IMR-90 (cell line): Measurements from ENCODE around the gene FBXL7. TPM values are rescaled to one million over a fixed set of nuclear protein-coding genes. Genes with fewer than 3 reads are reported as not detected.

Source experiments
- ATAC-seq: fragments of 200-7000 bp; cut with Tn5 transposase; 2 replicates; pipeline ENCODE4 v1.9.1; 2020; ENCODE audit warnings: low read depth, mild to moderate bottlenecking, moderate library complexity
- BruUV-seq: library from RNA; stranded (reverse); fragments of 400-500 nt; replicated peaks from 2 replicates; lab custom pipeline; 2021; lab: Mats Ljungman, UMichigan
- CTCF ChIA-PET: fragments of 300-600 bp; formaldehyde crosslinking; extraction: SDS; loops from one replicate; lab custom pipeline; 2021; ENCODE audit warnings: antibody characterized with exemption; lab: Yijun Ruan, JAX
- POLR2A ChIA-PET: fragments of 300-600 bp; sonication (Branson Sonifier 250); formaldehyde crosslinking; loops from one replicate; lab custom pipeline; 2022; ENCODE audit warnings: antibody characterized with exemption; ENCODE audit not compliant: unreplicated experiment; lab: Charles Lee
- DNase-seq: peaks from one replicate; pipeline ENCODE4 v3.0.0; 2013
- H2AFZ ChIP-seq: replicated peaks from 2 replicates; pipeline ENCODE3; 2013; ENCODE audit warnings: low read length, mild to moderate bottlenecking; ENCODE audit not compliant: poor library complexity
- H2AK5ac ChIP-seq: 2 replicates; pipeline ENCODE4 v1.6.1; 2013; ENCODE audit warnings: low read depth, low read length, inconsistent platforms
- H2AK9ac ChIP-seq: replicated peaks from 2 replicates; pipeline ENCODE3; 2013; ENCODE audit warnings: mild to moderate bottlenecking, low read depth, low read length, moderate library complexity; ENCODE audit not compliant: poor library complexity
- H2BK120ac ChIP-seq: 2 replicates; pipeline ENCODE4 v1.6.1; 2013; ENCODE audit warnings: low read depth, low read length, inconsistent platforms
- H2BK15ac ChIP-seq: 3 replicates; pipeline ENCODE4 v1.6.1; 2013; ENCODE audit warnings: low read depth, low read length, inconsistent platforms
- H2BK20ac ChIP-seq: 2 replicates; pipeline ENCODE4 v1.6.1; 2013; ENCODE audit warnings: low read depth, mild to moderate bottlenecking, inconsistent platforms, low read length, moderate library complexity
- H2BK5ac ChIP-seq: 2 replicates; pipeline ENCODE4 v1.6.1; 2013; ENCODE audit warnings: mild to moderate bottlenecking, low read depth, low read length, inconsistent platforms; ENCODE audit not compliant: poor library complexity, severe bottlenecking
- H3K14ac ChIP-seq: replicated peaks from 2 replicates; pipeline ENCODE4 v1.6.1; 2013; ENCODE audit warnings: low read depth, low read length, inconsistent platforms
- H3K18ac ChIP-seq: 2 replicates; pipeline ENCODE4 v1.6.1; 2013; ENCODE audit warnings: low read depth, low read length, control low read depth
- H3K23ac ChIP-seq: 2 replicates; pipeline ENCODE4 v1.6.1; 2013; ENCODE audit warnings: low read depth, low read length, inconsistent platforms
- H3K27ac ChIP-seq: 2 replicates; pipeline ENCODE4 v1.5.1; 2013; ENCODE audit warnings: mild to moderate bottlenecking, control low read depth, low read length; ENCODE audit not compliant: insufficient read depth
- H3K27me3 ChIP-seq: 2 replicates; pipeline ENCODE4 v1.6.1; 2013; ENCODE audit warnings: low read length; ENCODE audit not compliant: control insufficient read depth, insufficient read depth
- H3K36me3 ChIP-seq: 2 replicates; pipeline ENCODE4 v1.6.1; 2013; ENCODE audit warnings: low read length, mixed read lengths; ENCODE audit not compliant: control insufficient read depth, insufficient read depth
- H3K4ac ChIP-seq: 2 replicates; pipeline ENCODE4 v1.6.1; 2013; ENCODE audit warnings: low read depth, low read length, inconsistent platforms
- H3K4me1 ChIP-seq: 2 replicates; pipeline ENCODE4 v1.6.1; 2013; ENCODE audit warnings: low read length, mixed read lengths; ENCODE audit not compliant: control insufficient read depth, insufficient read depth
- H3K4me2 ChIP-seq: 2 replicates; pipeline ENCODE4 v1.6.1; 2013; ENCODE audit warnings: low read depth, mild to moderate bottlenecking, control low read depth, low read length, moderate library complexity
- H3K4me3 ChIP-seq: 2 replicates; pipeline ENCODE4 v1.5.1; 2013; ENCODE audit warnings: low read depth, mild to moderate bottlenecking, control low read depth, low read length, moderate library complexity; ENCODE audit not compliant: insufficient read depth
- H3K56ac ChIP-seq: 2 replicates; pipeline ENCODE4 v1.6.1; 2013; ENCODE audit warnings: low read length, inconsistent platforms; ENCODE audit not compliant: insufficient read depth; ENCODE audit errors: extremely low read depth
- H3K79me1 ChIP-seq, 2 experiments: 2 replicates each; pipeline ENCODE4 v1.6.1; 2013; ENCODE audit warnings: low read length in 2 of 2, inconsistent platforms in 1 of 2, low read depth in 1 of 2
- H3K9ac ChIP-seq: 2 replicates; pipeline ENCODE4 v1.6.1; 2013; ENCODE audit warnings: low read depth, low read length, control low read depth
- H3K9me1 ChIP-seq: 2 replicates; pipeline ENCODE4 v1.6.1; 2013; ENCODE audit warnings: low read length, inconsistent platforms; ENCODE audit not compliant: insufficient read depth
- H3K9me3 ChIP-seq: 2 replicates; pipeline ENCODE4 v1.6.1; 2013; ENCODE audit warnings: low read length; ENCODE audit not compliant: control insufficient read depth, insufficient read depth
- H4K20me1 ChIP-seq: 2 replicates; pipeline ENCODE4 v1.6.1; 2013; ENCODE audit warnings: low read length, inconsistent platforms; ENCODE audit not compliant: insufficient read depth
- H4K5ac ChIP-seq: 2 replicates; pipeline ENCODE4 v1.6.1; 2013; ENCODE audit warnings: mild to moderate bottlenecking, low read depth, low read length, control low read depth
- H4K8ac ChIP-seq, 2 experiments: 2 replicates each; pipeline ENCODE4 v1.6.1; 2013; ENCODE audit warnings: low read depth in 2 of 2, low read length in 2 of 2, control low read depth in 1 of 2, inconsistent platforms in 1 of 2
- H4K91ac ChIP-seq: 2 replicates; pipeline ENCODE4 v1.6.1; 2013; ENCODE audit warnings: low read depth, low read length, inconsistent platforms; ENCODE audit not compliant: insufficient read depth
- CHD1 ChIP-seq: IDR thresholded peaks from 2 replicates; pipeline ENCODE4 v1.6.1; 2012; ENCODE audit warnings: low read depth, low read length, improper control_type of control experiment
- RAD21 ChIP-seq: IDR thresholded peaks from 2 replicates; pipeline ENCODE4 v1.6.1; 2012; ENCODE audit warnings: low read length, improper control_type of control experiment
- SMC3 ChIP-seq: fragments of 150-350 bp; IDR thresholded peaks from 2 replicates; pipeline ENCODE4 v1.6.1; 2016; ENCODE audit warnings: low read depth, mild to moderate bottlenecking, antibody characterized with exemption, low read length, moderate library complexity
- WGBS, 2 experiments: methylation state at CpG; one replicate each; pipeline versions ENCODE4 v1.1.5 to v1.1.7; 2013; ENCODE audit warnings: missing lambda C conversion rate in 2 of 2; ENCODE audit not compliant: insufficient read length in 1 of 2; ENCODE audit errors: extremely low coverage in 2 of 2; 5-methylcytosine and 5-hydroxymethylcytosine counted together
- dilution Hi-C: fragments of 300-500 bp; cut with HindIII; formaldehyde crosslinking; loops from one replicate; pipeline ENCODE4 v1.14.3; 2018; ENCODE audit warnings: low sequenced_read_pairs; ENCODE audit not compliant: unreplicated experiment
- in situ Hi-C: fragments of 300-500 bp; cut with MboI; formaldehyde crosslinking; loops from 3 replicates; pipeline ENCODE4 v1.14.3; 2019; ENCODE audit warnings: low sequenced_read_pairs, inconsistent platforms, mixed read lengths
- intact Hi-C: fragments of 100-400 bp; cut with micrococcal nuclease; formaldehyde crosslinking; loops from 2 replicates; pipeline ENCODE4 v1.10.0; 2022
- polyA plus RNA-seq, 3 experiments: library from polyadenylated mRNA; depleted of rRNA; stranded (reverse); fragments of >200 nt; gene quantifications; 2 replicates each; pipeline ENCODE4 v1.2.3, GENCODE V29; 2012; ENCODE audit warnings: low replicate concordance in 1 of 3
- total RNA-seq: library from RNA; depleted of rRNA; stranded (reverse); fragments of >200 nt; gene quantifications from 2 replicates; pipeline ENCODE4 v1.2.3, GENCODE V29; 2012
- TF ChIP-seq, protein P1 (sequence below): fragments of 150-350 bp; IDR thresholded peaks from 2 replicates; pipeline ENCODE4 v1.6.1; 2017; ENCODE audit warnings: mild to moderate bottlenecking, antibody characterized with exemption, low read length, low read depth
- TF ChIP-seq, protein P2 (sequence below): conservative IDR thresholded peaks from 2 replicates; pipeline ENCODE4 v1.5.1; 2012; ENCODE audit warnings: mild to moderate bottlenecking, low read depth, low read length, improper control_type of control experiment

FBXL7 gene
- total and polyA plus RNA-seq, 2 of the 4 experiments (the other 2 are of a cell fraction): 4.1 to 10.2 TPM

DNA sequence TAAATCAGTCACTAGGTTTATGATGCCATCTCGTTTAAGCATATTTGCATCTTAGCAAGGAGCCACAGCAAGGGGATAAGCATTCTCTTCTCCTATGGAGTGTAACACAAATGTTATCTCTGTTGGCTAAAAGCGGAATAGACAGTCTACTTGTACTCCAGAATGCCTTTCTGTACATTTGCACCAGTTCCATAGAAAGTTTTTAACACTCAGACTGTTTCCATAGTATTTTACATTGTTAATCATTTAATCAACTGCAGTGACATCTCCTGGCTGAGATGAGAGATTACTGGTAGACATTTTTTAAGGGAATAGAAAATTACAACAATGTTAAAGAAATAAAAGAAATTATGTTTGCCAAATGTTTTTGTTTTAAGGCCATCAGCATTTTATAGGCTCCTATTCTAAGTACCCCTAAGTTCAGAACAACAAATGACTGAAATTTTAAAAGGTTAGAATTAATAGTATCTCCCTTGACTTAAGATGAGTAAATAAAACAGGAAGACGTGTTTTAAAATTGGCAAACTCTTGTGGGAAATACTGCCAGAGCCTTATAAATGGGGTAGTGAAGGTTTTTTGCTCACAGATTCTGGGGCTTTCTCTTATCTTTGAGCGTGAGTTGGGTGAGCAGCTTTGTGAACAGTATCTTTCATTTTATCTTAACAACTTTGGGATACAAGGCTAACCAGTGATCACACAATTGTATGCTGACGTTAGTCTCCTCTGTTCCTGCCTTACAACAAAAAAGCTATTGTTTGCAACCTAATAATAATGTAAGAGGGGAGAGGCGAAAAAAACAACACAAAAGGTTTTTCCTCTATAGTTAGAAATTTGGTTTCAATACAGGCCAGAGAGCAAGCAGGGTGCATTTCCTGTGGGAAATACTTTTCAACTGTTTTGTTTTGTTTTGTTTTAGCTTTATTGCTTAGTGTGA, 294.3 kb downstream of the FBXL7 start:
- no CpG with 5 or more reads among the region's 6 CpGs for WGBS, 2 experiments
- H3K36me3 ChIP-seq: no peaks in the 10 kb centered on the region
- peaks cover 25% of the 10 kb centered on the region in 2 experiments for H3K79me1 ChIP-seq
- H2BK15ac ChIP-seq: no peak overlapping the region
- H3K9ac ChIP-seq: no peak overlapping the region
- BruUV-seq: no TSS peak
- no peak overlapping the region for H2BK5ac ChIP-seq
- H3K27me3 ChIP-seq: no peaks in the 10 kb centered on the region
- TF ChIP-seq, protein P1, sequence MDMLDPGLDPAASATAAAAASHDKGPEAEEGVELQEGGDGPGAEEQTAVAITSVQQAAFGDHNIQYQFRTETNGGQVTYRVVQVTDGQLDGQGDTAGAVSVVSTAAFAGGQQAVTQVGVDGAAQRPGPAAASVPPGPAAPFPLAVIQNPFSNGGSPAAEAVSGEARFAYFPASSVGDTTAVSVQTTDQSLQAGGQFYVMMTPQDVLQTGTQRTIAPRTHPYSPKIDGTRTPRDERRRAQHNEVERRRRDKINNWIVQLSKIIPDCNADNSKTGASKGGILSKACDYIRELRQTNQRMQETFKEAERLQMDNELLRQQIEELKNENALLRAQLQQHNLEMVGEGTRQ: no peak
- TF ChIP-seq, protein P2, sequence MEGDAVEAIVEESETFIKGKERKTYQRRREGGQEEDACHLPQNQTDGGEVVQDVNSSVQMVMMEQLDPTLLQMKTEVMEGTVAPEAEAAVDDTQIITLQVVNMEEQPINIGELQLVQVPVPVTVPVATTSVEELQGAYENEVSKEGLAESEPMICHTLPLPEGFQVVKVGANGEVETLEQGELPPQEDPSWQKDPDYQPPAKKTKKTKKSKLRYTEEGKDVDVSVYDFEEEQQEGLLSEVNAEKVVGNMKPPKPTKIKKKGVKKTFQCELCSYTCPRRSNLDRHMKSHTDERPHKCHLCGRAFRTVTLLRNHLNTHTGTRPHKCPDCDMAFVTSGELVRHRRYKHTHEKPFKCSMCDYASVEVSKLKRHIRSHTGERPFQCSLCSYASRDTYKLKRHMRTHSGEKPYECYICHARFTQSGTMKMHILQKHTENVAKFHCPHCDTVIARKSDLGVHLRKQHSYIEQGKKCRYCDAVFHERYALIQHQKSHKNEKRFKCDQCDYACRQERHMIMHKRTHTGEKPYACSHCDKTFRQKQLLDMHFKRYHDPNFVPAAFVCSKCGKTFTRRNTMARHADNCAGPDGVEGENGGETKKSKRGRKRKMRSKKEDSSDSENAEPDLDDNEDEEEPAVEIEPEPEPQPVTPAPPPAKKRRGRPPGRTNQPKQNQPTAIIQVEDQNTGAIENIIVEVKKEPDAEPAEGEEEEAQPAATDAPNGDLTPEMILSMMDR: peak; percentile 44
- TF ChIP-seq SMC3 (peak; percentile 54), RAD21 (peak; percentile 45), CHD1 (no peak)
- dilution Hi-C loops (no loop called here), in situ Hi-C loops (no loop called here), intact Hi-C loops (loop anchor here (2.0 kb wide), 2 partner anchors 294 to 332 kb away; partner anchors contain the start of gene FBXL7)
- H3K56ac ChIP-seq: no peak overlapping the region
- H2AK9ac ChIP-seq: no peak overlapping the region
- no peak overlapping the region for H2BK20ac ChIP-seq
- H4K20me1 ChIP-seq: peaks cover 17% of the 10 kb centered on the region
- H4K5ac ChIP-seq: no peak overlapping the region
- no peak overlapping the region for H3K27ac ChIP-seq
- H2AK5ac ChIP-seq: no peak overlapping the region
- H3K9me1 ChIP-seq: peaks cover 5% of the 10 kb centered on the region; the same call in 1 of the 2 replicates
- peak; percentile 24 for DNase-seq
- peaks cover 3% of the 10 kb centered on the region for H3K4me1 ChIP-seq
- no peak overlapping the region for H4K8ac ChIP-seq
- H2BK120ac ChIP-seq: no peak overlapping the region
- no peak overlapping the region for H3K4me2 ChIP-seq
- POLR2A ChIA-PET: no interaction called here
- no peak for ATAC-seq
- CTCF ChIA-PET: no interaction called here
- no peak overlapping the region for H4K91ac ChIP-seq
- H3K23ac ChIP-seq: no peak overlapping the region
- no peak overlapping the region for H3K18ac ChIP-seq
- no peak overlapping the region for H3K4ac ChIP-seq
- H3K14ac ChIP-seq: no peak overlapping the region
- H3K9me3 ChIP-seq: no peaks in the 10 kb centered on the region
- no peak overlapping the region for H2AFZ ChIP-seq
- H3K4me3 ChIP-seq: no peak overlapping the region
